K562 (cell line): ENCODE measurements around the gene CCT5. TPM values are rescaled to one million over a fixed set of nuclear protein-coding genes. Genes with fewer than 3 reads are reported as not detected.

Source experiments
- ADNP ChIP-seq: fragments of 200-800 bp; sonication (Bioruptor generic); IDR thresholded peaks from 2 replicates; pipeline ENCODE4 v1.6.1; 2016; ENCODE audit warnings: missing genetic modification characterization, missing compliant biosample characterization
- BCOR ChIP-seq: fragments of 450-650 bp; IDR thresholded peaks from 2 replicates; pipeline ENCODE4 v1.6.1; 2016
- CBFA2T2 ChIP-seq: fragments of 450-650 bp; conservative IDR thresholded peaks from 2 replicates; pipeline ENCODE4 v1.6.1; 2017; ENCODE audit warnings: mild to moderate bottlenecking
- CBX2 ChIP-seq: fragments of 200-600 bp; sonication (generic); IDR thresholded peaks from one replicate; pipeline ENCODE4 v1.6.1; 2012; ENCODE audit warnings: mild to moderate bottlenecking, low read length, inconsistent platforms; ENCODE audit not compliant: insufficient read depth, poor library complexity, severe bottlenecking
- E2F1 ChIP-seq: sonication (generic); formaldehyde crosslinking; IDR thresholded peaks from 2 replicates; pipeline ENCODE4 v1.8.1; 2023; ENCODE audit warnings: mild to moderate bottlenecking, missing genetic modification reagents, moderate library complexity
- FOXM1 ChIP-seq, 2 experiments: fragments of 450-650 bp in 1 of 2; sonication (generic) in 1 of 2; formaldehyde crosslinking in 1 of 2; IDR thresholded peaks; 2 replicates each; pipeline versions ENCODE4 v1.6.1 to v1.9.0; 2017 to 2022; ENCODE audit warnings: low read depth in 2 of 2, mild to moderate bottlenecking in 2 of 2, missing genetic modification reagents in 1 of 2, moderate library complexity in 1 of 2
- FUS ChIP-seq: fragments of 200-400 bp; formaldehyde crosslinking; optimal IDR thresholded peaks from 2 replicates; pipeline ENCODE3; 2017; ENCODE audit warnings: low read depth, low read length
- KHSRP ChIP-seq: fragments of 450-650 bp; IDR thresholded peaks from 2 replicates; pipeline ENCODE4 v1.6.1; 2017
- KLF10 ChIP-seq: fragments of 250-450 bp; sonication (Bioruptor Pico); IDR thresholded peaks from 2 replicates; pipeline ENCODE4 v1.6.1; 2021; ENCODE audit warnings: matching md5 sums
- MECOM ChIP-seq: fragments of 250-450 bp; sonication (Bioruptor Pico); IDR thresholded peaks from 2 replicates; pipeline ENCODE4 v1.8.0; 2022; ENCODE audit warnings: inconsistent platforms
- MTA3 ChIP-seq: fragments of 450-650 bp; formaldehyde crosslinking; IDR thresholded peaks from 2 replicates; pipeline ENCODE4 v1.6.1; 2017; ENCODE audit warnings: mild to moderate bottlenecking, borderline replicate concordance
- NCOA2 ChIP-seq, 2 experiments: fragments of 450-650 bp; IDR thresholded peaks; 2 replicates each; pipeline ENCODE4 v1.6.1; 2018; ENCODE audit warnings: mild to moderate bottlenecking in 2 of 2, moderate library complexity in 1 of 2; ENCODE audit not compliant: partially characterized antibody in 2 of 2
- NFYB ChIP-seq: IDR thresholded peaks from 2 replicates; pipeline ENCODE4 v1.6.1; 2011; ENCODE audit warnings: mild to moderate bottlenecking, moderate library complexity; ENCODE audit not compliant: insufficient read length; ENCODE audit errors: extremely low read depth
- NR2F6 ChIP-seq: fragments of 450-650 bp; formaldehyde crosslinking; IDR thresholded peaks from 2 replicates; pipeline ENCODE4 v1.4.0; 2020; ENCODE audit warnings: mild to moderate bottlenecking
- SRSF3 ChIP-seq: fragments of 200-400 bp; formaldehyde crosslinking; IDR thresholded peaks from 2 replicates; pipeline ENCODE4 v1.6.1; 2016; ENCODE audit warnings: mild to moderate bottlenecking, low read length, moderate library complexity; ENCODE audit not compliant: insufficient read depth
- TFAP4 ChIP-seq: sonication (generic); formaldehyde crosslinking; IDR thresholded peaks from 2 replicates; pipeline ENCODE4 v1.8.0; 2022; ENCODE audit warnings: missing genetic modification reagents, mild to moderate bottlenecking, moderate library complexity, borderline replicate concordance
- YY1 ChIP-seq, 3 experiments: IDR thresholded peaks; 2 replicates each; pipeline ENCODE4 v1.6.1; 2011; ENCODE audit warnings: low read length in 2 of 3, mild to moderate bottlenecking in 2 of 3, moderate library complexity in 2 of 3, borderline replicate concordance in 1 of 3, control low read depth in 1 of 3, low read depth in 1 of 3; ENCODE audit not compliant: insufficient read depth in 3 of 3, insufficient replicate concordance in 2 of 3, control insufficient read depth in 1 of 3, insufficient read length in 1 of 3; ENCODE audit errors: extremely low read depth in 1 of 3
- ZC3H4 ChIP-seq: sonication (generic); formaldehyde crosslinking; IDR thresholded peaks from 2 replicates; pipeline ENCODE4 v1.9.0; 2021; ENCODE audit warnings: missing genetic modification reagents, borderline replicate concordance
- ZFP91 ChIP-seq: sonication (generic); formaldehyde crosslinking; IDR thresholded peaks from 2 replicates; pipeline ENCODE4 v1.8.0; 2022; ENCODE audit warnings: mild to moderate bottlenecking, missing genetic modification reagents
- ZNF165 ChIP-seq: fragments of 250-450 bp; sonication (Bioruptor Pico); IDR thresholded peaks from 2 replicates; pipeline ENCODE4 v1.4.0; 2020; ENCODE audit warnings: borderline replicate concordance
- ZNF239 ChIP-seq: fragments of 250-450 bp; sonication (Bioruptor Pico); IDR thresholded peaks from 2 replicates; pipeline ENCODE4 v1.4.0; 2020; ENCODE audit warnings: mild to moderate bottlenecking
- ZNF586 ChIP-seq: fragments of 450-650 bp; formaldehyde crosslinking; conservative IDR thresholded peaks from 2 replicates; pipeline ENCODE4 v1.4.0; 2020; ENCODE audit warnings: mild to moderate bottlenecking, moderate library complexity
- polyA plus RNA-seq, 8 experiments: library from polyadenylated mRNA; depleted of rRNA in 4 of 8; stranded (reverse) in 5 of 8; unstranded in 3 of 8; fragments of >200 nt; fragmentation: Nextera tagmentation in 2 of 8; fragmentation: Illumina TruSeq in 1 of 8; extraction: Ambion mirVana in 2 of 8; extraction: Trizol in 1 of 8; gene quantifications; 2 replicates each; pipeline versions ENCODE4 v1.2.1 to v1.2.3, GENCODE V29; 2011 to 2014; ENCODE audit warnings: inconsistent platforms in 1 of 8, missing spikeins in 1 of 8
- total RNA-seq, 7 experiments: library from RNA; depleted of rRNA in 6 of 7; stranded (reverse); fragments of >200 nt in 6 of 7; fragmentation: Illumina TruSeq in 2 of 7; extraction: Trizol in 2 of 7; gene quantifications; 2 replicates each; pipeline versions ENCODE4 v1.2.1 to v1.2.3, GENCODE V29; 2011 to 2021; ENCODE audit warnings: low replicate concordance in 1 of 7

CCT5 gene
- total and polyA plus RNA-seq, 9 of the 15 experiments (the other 6 are each of a cell fraction or from before 2014, with no cell fraction given) = 782 to 1,606 (median 1,153) TPM

GRCh38 chr5:10307206-10308148 is 57.4 kb downstream of the CCT5 start, which contains the start of gene CMBL (continued):
- TF ChIP-seq KHSRP (no peak), FUS (no peak), ADNP (tag) (no peak), KLF10 (CRISPR knock-in tag) (no peak), FOXM1 (IDR thresholded peaks at IDR 0.05; ENCODE audit: low read depth) (no peak), FOXM1 (CRISPR knock-in tag; IDR thresholded peaks at IDR 0.05; ENCODE audit: low read depth) (no peak), NCOA2 (IDR thresholded peaks at IDR 0.05; ENCODE audit: partially characterized antibody in 2 of 2) (no peak), ZNF586 (no peak), NFYB (no peak), ZNF239 (no peak), ZFP91 (CRISPR knock-in tag) (no peak), SRSF3 (no peak), NR2F6 (no peak), E2F1 (CRISPR knock-in tag) (peak; percentile 83; the same call in 1 of the 2 replicates), YY1 (IDR thresholded peaks at IDR 0.05; ENCODE audit: borderline replicate concordance in 1 of 3, control insufficient read depth in 1 of 3, extremely low read depth in 1 of 3, insufficient read depth in 3 of 3, insufficient read length in 1 of 3, insufficient replicate concordance in 2 of 3, low read depth in 1 of 3, low read length in 2 of 3) (no peak), CBX2 (no peak), BCOR (peak; percentile 94), ZC3H4 (CRISPR knock-in tag) (no peak), MECOM (no peak), CBFA2T2 (no peak; the same call in 1 of the 2 replicates), MTA3 (peak; percentile 94), ZNF165 (CRISPR knock-in tag) (no peak), TFAP4 (CRISPR knock-in tag) (peak; percentile 67; the same call in 1 of the 2 replicates)
